Measurements from ENCODE around the gene POLDIP3.

Gene POLDIP3

DNA sequence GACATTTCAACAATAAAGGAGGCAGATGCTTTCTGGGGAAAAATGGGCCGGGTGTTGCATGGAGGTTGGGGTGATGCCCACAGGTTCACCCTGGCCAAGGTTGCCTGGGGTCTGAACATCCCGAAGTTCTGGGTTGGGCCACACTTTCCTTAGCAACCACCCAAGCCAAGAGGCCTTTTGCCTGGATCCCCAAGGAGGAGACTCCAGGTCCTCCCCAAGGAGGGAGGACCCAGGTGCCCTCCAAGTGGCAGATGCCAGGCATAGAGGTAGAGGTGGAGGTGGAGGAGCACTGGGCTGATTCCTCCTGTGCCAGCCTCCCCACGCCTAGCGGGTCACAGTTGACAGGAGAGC, 33.3 kb upstream of the POLDIP3 start:
- Histone ChIP-seq H3K9me3 (replicated peaks; ENCODE audit: low read length) (no peaks in the 10 kb centered on the region), H3K4me2 (ENCODE audit: low read length) (peak overlapping the region; percentile 99), H3K4me1 (ENCODE audit: control insufficient read depth, insufficient read depth, low read length) (peaks cover 54% of the 10 kb centered on the region), H3K9ac (ENCODE audit: low read depth, low read length) (peak overlapping the region; percentile 95), H3K36me3 (ENCODE audit: insufficient read depth, low read length) (no peaks in the 10 kb centered on the region), H3K27me3 (ENCODE audit: control insufficient read depth, insufficient read depth, low read length) (no peaks in the 10 kb centered on the region), H3K4me3 (ENCODE audit: low read length) (peak overlapping the region; percentile 88)

DNA sequence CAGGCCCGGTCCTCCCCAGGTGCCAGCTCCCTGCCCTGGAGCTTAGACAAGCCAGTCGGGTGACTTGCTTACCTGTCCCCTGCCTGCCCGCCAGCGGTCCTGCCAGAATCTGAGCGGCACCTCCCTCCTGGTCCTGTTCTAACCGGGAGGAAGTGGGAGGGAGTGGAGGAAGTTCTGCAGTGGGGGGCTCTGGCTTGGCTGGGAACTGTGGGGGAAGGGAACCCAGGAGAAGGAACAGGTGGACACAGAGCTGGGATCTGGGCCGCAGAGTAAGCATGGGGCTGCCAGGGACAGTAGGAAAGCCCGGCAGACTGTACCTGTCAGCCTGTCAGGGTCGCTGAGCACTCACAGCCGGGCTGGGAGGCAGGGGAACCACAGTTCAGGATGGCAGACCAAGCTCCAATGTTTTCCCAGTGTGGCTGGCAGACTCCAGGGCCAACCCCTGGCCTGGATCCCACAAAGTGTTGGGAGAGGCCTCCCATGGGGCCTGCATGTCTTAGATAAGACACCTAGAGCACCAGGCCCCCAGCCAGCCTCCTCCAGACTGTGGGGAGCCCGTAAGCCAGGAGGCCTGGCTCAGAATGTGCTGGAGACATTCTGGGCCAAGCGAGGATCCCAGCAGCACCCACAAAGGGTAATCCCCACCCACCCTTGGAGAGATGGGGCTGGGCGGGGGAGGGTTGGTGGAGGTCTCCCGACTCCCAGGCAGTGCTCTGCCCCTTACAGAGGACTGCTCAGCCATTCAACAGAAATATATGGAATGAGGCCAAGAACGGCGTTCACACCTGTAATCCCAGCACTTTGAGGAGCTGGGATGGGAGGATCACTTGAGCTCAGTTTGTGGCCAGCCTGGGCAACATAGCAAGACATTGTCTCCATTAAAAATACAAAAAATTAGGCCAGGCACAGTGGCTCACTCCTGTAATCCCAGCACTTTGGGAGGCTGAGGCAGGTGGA, 32.2 kb upstream of the POLDIP3 start:
- peak overlapping the region; percentile 56 for H3K4me3 ChIP-seq (ENCODE audit: low read length)
- H3K27me3 ChIP-seq (ENCODE audit: control insufficient read depth, insufficient read depth, low read length), result no peaks in the 10 kb centered on the region
- H3K36me3 ChIP-seq (ENCODE audit: insufficient read depth, low read length), result no peaks in the 10 kb centered on the region
- H3K4me2 ChIP-seq (ENCODE audit: low read length), result peak overlapping the region; percentile 99
- no peaks in the 10 kb centered on the region for H3K9me3 ChIP-seq (replicated peaks; ENCODE audit: low read length)
- peak overlapping the region; percentile 61 for H3K9ac ChIP-seq (ENCODE audit: low read depth, low read length)
- H3K4me1 ChIP-seq (ENCODE audit: control insufficient read depth, insufficient read depth, low read length), result peaks cover 59% of the 10 kb centered on the region

DNA sequence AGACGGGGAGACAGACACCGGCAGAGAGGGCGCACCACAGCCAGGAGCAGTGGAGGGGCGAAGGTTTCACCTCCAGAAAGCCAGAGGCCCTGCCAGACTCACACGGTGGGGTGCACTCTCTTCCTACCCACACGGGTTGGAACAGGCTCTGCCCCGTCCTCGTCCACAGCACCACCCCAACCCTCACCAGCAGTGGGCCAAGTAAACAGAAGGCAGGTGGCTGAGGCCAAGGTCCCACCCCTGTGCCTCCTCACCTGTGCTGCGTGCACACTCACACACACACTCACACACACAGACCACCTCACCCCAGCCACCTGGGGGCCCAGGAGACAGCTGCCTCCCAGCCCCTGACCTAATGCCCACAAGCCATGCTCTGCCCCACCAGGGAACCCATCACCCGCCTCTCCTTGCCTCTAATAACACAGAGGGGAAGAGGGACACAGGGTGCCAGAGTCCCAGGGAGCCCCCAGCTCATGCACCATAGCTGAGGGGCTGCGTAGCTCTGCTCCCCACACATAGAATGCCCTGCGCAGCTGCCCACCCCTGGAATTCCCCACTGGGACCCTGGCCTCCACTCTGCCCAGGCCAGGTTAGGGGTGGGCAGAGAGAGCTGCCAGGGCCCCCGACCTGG, 31.4 kb upstream of the POLDIP3 start:
- H3K9ac ChIP-seq (ENCODE audit: low read depth, low read length), result peak overlapping the region; percentile 61
- no peaks in the 10 kb centered on the region for H3K36me3 ChIP-seq (ENCODE audit: insufficient read depth, low read length)
- peaks cover 61% of the 10 kb centered on the region for H3K4me1 ChIP-seq (ENCODE audit: control insufficient read depth, insufficient read depth, low read length)
- no peaks in the 10 kb centered on the region for H3K27me3 ChIP-seq (ENCODE audit: control insufficient read depth, insufficient read depth, low read length)
- peak overlapping the region; percentile 56 for H3K4me3 ChIP-seq (ENCODE audit: low read length)
- no peaks in the 10 kb centered on the region for H3K9me3 ChIP-seq (replicated peaks; ENCODE audit: low read length)
- H3K4me2 ChIP-seq (ENCODE audit: low read length), result peak overlapping the region; percentile 99

DNA sequence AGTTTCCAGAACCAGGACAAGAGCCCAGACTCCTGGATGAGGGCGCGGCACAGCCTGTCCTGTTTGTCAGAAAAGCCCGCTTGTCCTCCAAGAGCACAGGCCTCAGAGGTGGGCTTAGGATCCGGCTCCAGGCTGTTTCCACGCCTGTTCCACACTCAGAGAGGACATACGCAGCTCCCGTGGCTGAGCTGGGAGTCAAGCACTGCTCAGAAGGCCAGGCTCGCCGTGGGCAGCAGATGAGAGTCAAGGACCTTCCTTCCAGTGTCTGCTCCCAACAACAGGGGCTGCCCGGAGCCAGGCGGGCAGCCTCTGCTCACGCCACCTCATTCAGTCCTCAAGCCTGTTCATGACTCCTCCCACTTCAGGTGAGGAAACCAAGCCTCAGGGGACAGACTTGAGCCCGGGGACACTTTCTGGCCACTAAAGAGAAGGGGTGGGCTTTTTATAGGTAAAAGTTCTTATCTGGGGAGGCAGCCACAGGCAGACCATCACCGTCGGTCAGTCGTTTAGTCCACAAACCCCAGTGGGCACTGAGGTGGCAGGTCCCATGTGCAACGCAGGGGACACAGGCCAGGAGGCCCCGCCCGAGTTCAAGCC, 30.8 kb upstream of the POLDIP3 start:
- Histone ChIP-seq H3K4me2 (ENCODE audit: low read length) (peak overlapping the region; percentile 99), H3K9me3 (replicated peaks; ENCODE audit: low read length) (no peaks in the 10 kb centered on the region), H3K4me3 (ENCODE audit: low read length) (peak overlapping the region; percentile 56), H3K9ac (ENCODE audit: low read depth, low read length) (peak overlapping the region; percentile 61), H3K36me3 (ENCODE audit: insufficient read depth, low read length) (no peaks in the 10 kb centered on the region), H3K4me1 (ENCODE audit: control insufficient read depth, insufficient read depth, low read length) (peaks cover 61% of the 10 kb centered on the region), H3K27me3 (ENCODE audit: control insufficient read depth, insufficient read depth, low read length) (no peaks in the 10 kb centered on the region)

DNA sequence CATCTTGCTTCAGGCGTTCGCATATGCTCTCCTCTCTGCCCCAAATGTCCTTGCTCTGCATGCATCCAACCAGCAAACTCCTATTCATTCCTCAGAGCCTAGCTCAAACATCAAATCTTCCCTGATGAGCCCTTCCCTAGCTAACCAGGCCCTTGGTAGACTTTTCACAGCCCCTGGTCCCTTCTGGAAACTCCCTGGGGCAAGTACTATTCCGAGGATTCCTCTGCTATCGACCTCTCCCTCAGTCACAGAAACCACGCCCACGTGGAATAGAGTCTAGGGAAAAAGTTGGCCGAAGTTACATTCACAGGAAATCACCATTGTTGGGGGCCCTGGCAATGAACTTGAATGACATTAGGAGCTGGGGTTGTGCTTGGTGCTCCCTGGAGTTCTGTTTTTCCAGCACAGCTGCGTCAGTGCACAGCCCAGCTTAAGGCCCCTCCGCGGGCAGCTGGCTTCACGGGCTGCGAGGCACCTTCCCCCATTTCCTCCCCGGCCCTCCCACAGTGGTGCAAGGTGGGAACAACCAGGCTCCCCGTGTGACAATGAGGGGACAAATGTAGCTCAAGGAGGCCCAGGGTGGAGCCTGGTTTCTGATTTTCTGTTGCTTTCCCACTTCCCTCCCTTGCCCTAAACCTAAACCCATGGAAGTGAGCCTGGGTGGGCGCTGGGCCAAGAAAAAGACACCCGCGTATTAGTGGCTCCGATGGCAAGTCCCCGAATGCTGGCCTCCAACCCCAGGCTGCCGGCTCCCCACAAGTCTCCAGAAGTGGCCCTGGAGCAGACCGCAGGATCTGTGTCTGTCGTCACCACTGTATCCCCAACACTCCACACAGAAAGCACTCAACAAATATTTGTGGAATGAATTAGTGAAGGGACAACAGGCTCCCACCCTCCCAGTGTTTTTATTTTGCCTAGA, 30.0 kb upstream of the POLDIP3 start:
- Histone ChIP-seq H3K4me1 (ENCODE audit: control insufficient read depth, insufficient read depth, low read length) (peaks cover 63% of the 10 kb centered on the region), H3K4me3 (ENCODE audit: low read length) (peak overlapping the region; percentile 56), H3K9ac (ENCODE audit: low read depth, low read length) (peak overlapping the region; percentile 61)

DNA sequence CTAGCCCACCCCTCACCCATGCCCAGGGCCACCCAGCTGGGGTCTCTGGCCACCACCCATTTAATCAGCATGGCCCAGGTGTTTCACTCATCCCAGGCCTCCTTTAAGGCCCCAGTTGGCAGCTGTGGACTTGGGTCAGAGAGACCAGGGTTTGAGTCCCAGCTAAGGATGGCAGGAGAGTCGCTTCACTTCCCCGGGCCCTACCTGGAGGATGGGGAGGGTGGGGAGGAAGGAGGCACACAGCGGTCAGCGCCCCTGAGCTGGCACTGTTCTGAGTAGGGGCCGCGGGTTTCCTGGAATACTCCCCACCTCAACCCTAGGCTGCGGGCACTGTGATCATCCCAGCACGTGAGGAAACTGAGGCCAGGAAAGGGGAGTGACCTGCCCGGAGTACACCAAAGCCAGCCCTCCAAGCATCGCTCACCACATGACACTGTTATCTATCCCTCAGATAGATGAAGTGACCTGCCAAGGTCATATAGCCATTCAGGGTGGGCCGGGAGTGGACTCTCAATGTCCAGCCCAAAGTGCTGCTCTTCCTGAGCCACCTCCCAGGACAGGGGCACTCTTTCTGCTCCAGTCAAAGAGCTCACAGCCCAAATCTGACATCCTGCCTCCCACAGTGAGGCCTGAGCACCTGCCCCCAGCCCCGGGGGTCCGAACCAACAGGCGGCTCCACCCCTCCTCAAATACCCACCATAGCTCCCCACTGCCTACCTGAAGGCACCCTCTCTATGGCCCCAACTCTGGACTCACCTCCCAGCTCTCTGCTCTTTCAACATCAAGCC, 29.1 kb upstream of the POLDIP3 start:
- peak overlapping the region; percentile 99 for H3K4me2 ChIP-seq (ENCODE audit: low read length)
- no peaks in the 10 kb centered on the region for H3K27me3 ChIP-seq (ENCODE audit: control insufficient read depth, insufficient read depth, low read length)
- H3K4me1 ChIP-seq (ENCODE audit: control insufficient read depth, insufficient read depth, low read length), result peaks cover 65% of the 10 kb centered on the region
- no peaks in the 10 kb centered on the region for H3K9me3 ChIP-seq (replicated peaks; ENCODE audit: low read length)
- H3K36me3 ChIP-seq (ENCODE audit: insufficient read depth, low read length), result no peaks in the 10 kb centered on the region
- peak overlapping the region; percentile 61 for H3K9ac ChIP-seq (ENCODE audit: low read depth, low read length)
- H3K4me3 ChIP-seq (ENCODE audit: low read length), result peak overlapping the region; percentile 56

More for the DNA sequence above, 30.0 kb upstream of the POLDIP3 start:
- Histone ChIP-seq H3K27me3 (ENCODE audit: control insufficient read depth, insufficient read depth, low read length) (no peaks in the 10 kb centered on the region), H3K9me3 (replicated peaks; ENCODE audit: low read length) (no peaks in the 10 kb centered on the region), H3K36me3 (ENCODE audit: insufficient read depth, low read length) (no peaks in the 10 kb centered on the region), H3K4me2 (ENCODE audit: low read length) (peak overlapping the region; percentile 99)

DNA sequence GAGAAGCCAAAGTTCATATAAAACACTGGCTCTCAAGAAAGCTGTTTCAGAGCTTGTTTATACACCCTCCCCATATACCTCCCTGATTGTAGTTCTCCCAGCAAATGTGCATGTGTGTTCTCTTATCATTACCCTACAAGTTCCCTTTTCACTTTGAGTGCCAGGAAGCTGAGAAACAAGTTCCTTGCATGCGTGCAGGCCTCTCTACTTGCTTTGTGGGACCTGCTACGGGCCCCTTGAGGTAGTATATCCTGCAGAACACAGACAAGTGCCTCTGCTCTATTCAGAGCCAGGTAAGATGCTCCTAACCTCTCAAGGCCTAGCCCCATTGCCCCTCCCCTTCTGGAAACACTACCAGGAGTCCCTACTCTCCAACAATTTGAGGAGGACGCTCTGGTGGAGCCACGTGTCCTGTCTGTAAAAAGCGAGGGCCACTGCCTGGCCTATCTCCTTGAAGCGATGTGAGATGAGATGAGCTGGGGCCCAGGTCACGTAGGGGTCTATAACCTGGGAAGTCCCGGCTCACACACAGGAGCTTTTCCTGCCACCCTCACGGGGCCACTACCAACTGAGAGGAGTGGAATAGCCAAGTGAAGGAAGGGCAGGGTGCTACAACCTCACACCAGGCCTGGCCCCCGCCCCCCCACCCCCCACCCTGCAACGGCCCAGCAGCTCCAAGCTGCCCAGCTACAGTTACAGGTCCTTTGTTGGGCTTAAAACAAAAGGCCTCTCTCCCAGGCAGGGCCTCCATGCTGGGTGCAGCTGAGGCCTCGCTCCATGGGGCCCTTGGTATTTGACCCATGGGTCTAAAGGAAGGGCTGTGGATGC, 28.3 kb upstream of the POLDIP3 start:
- Histone ChIP-seq H3K9ac (ENCODE audit: low read depth, low read length) (no peak overlapping the region), H3K4me1 (ENCODE audit: control insufficient read depth, insufficient read depth, low read length) (peaks cover 60% of the 10 kb centered on the region), H3K4me3 (ENCODE audit: low read length) (no peak overlapping the region), H3K36me3 (ENCODE audit: insufficient read depth, low read length) (no peaks in the 10 kb centered on the region), H3K27me3 (ENCODE audit: control insufficient read depth, insufficient read depth, low read length) (no peaks in the 10 kb centered on the region), H3K4me2 (ENCODE audit: low read length) (no peak overlapping the region), H3K9me3 (replicated peaks; ENCODE audit: low read length) (no peaks in the 10 kb centered on the region)

DNA sequence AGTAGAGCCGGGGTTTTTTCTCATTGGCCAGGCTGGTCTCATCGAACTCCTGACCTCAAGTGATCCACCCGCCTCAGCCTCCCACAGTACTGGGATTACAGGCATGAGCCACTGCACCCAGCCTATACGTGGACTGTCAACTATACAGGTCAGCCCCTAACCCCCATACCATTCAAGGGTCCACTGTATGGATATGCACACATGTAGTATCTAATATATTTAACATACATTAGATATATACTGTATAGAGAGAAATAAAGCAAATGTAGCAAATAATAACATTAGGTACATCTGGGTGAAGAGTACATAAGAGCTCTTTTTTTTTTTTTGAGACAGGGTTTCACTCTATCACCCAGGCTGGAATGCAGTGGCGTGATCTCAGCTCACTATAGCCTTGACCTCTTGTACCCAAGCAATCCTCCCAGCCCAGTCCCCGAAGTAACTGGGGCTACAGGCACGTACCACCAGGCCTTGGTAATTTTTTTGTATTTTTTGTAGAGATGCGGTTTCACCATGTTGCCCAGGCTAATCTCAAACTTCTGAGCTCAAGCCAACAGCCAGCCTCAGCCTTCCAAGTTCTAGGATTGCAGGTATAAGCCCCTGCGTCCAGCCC, 27.2 kb upstream of the POLDIP3 start:
- H3K4me2 ChIP-seq (ENCODE audit: low read length), result no peak overlapping the region
- H3K9me3 ChIP-seq (replicated peaks; ENCODE audit: low read length), result no peaks in the 10 kb centered on the region
- H3K4me1 ChIP-seq (ENCODE audit: control insufficient read depth, insufficient read depth, low read length), result peaks cover 51% of the 10 kb centered on the region
- peaks cover 4% of the 10 kb centered on the region for H3K36me3 ChIP-seq (ENCODE audit: insufficient read depth, low read length)
- H3K9ac ChIP-seq (ENCODE audit: low read depth, low read length), result no peak overlapping the region
- no peaks in the 10 kb centered on the region for H3K27me3 ChIP-seq (ENCODE audit: control insufficient read depth, insufficient read depth, low read length)
- no peak overlapping the region for H3K4me3 ChIP-seq (ENCODE audit: low read length)

DNA sequence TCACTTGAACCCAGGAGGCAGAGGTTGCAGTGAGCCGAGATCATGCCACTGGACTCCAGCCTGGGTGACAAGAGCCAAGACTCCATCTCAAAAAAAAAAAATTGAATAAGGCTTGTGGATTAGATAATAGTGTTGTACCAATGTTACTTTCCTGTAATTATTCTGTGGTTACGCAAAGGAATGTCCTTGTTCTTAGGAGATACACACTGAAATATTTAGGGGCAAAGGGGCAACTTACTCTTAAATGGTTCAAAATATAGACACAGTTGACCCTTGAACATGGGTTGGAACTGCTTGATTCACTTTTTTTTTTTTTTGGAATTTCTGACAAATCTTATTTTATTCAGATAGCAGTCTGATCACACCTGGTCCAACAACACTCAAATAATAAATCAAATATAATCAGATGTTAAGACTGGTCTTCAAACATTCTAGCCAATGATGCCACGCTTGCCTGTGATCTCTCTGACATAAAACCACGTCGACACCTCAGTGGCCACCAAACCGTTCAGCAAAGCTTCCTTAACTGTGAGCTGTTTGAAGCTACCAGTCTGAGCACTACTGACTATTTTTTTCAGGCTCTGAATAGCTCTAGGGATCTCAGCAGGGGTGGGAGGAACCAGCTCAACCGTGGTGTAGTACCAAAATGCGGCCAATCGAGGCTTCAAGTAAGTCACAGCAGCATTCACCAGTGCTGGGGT, 25.0 kb upstream of the POLDIP3 start:
- Histone ChIP-seq H3K4me1 (ENCODE audit: control insufficient read depth, insufficient read depth, low read length) (peaks cover 43% of the 10 kb centered on the region), H3K36me3 (ENCODE audit: insufficient read depth, low read length) (peaks cover 12% of the 10 kb centered on the region), H3K4me2 (ENCODE audit: low read length) (no peak overlapping the region), H3K9ac (ENCODE audit: low read depth, low read length) (no peak overlapping the region), H3K4me3 (ENCODE audit: low read length) (no peak overlapping the region), H3K27me3 (ENCODE audit: control insufficient read depth, insufficient read depth, low read length) (no peaks in the 10 kb centered on the region), H3K9me3 (replicated peaks; ENCODE audit: low read length) (no peaks in the 10 kb centered on the region)
